Glutamatergic neuron (in vitro differentiated cells): ENCODE data around the gene ALKBH1. TPM values are rescaled to one million over a fixed set of nuclear protein-coding genes. Genes with fewer than 3 reads are reported as not detected.
A peak's percentile ranks its signal among the peaks of the same experiment; 100 is the strongest.
"Not testable (repeated sequence)": the region's sequence is repeated elsewhere in the genome, so short reads cannot be mapped to it uniquely, and the experiment has no call there.

Experiments used
- DNase-seq: peaks from one replicate; pipeline ENCODE4 v3.0.0; 2022
- H3K27ac Mint-ChIP-seq: one replicate; pipeline ENCODE4 v1.8.0; 2020; ENCODE audit warnings: mild to moderate bottlenecking, mixed read lengths, inconsistent platforms; ENCODE audit not compliant: unreplicated experiment
- H3K27me3 Mint-ChIP-seq: one replicate; pipeline ENCODE4 v1.8.0; 2020; ENCODE audit warnings: mild to moderate bottlenecking, moderate library complexity, mixed read lengths, inconsistent platforms; ENCODE audit not compliant: unreplicated experiment
- H3K36me3 Mint-ChIP-seq: one replicate; pipeline ENCODE4 v1.8.0; 2020; ENCODE audit warnings: mild to moderate bottlenecking, mixed read lengths, inconsistent platforms; ENCODE audit not compliant: unreplicated experiment
- H3K4me1 Mint-ChIP-seq: one replicate; pipeline ENCODE4 v1.8.0; 2020; ENCODE audit warnings: mild to moderate bottlenecking, low read depth, mixed read lengths, inconsistent platforms; ENCODE audit not compliant: unreplicated experiment
- H3K4me3 Mint-ChIP-seq: one replicate; pipeline ENCODE4 v1.8.0; 2020; ENCODE audit warnings: mild to moderate bottlenecking, mixed read lengths, inconsistent platforms; ENCODE audit not compliant: unreplicated experiment
- H3K9me3 Mint-ChIP-seq: one replicate; pipeline ENCODE4 v1.8.0; 2020; ENCODE audit warnings: mild to moderate bottlenecking, moderate library complexity, mixed read lengths, inconsistent platforms; ENCODE audit not compliant: unreplicated experiment
- CTCF ChIP-seq: fragments of 200-600 bp; sonication (generic); IDR thresholded peaks from one replicate; pipeline ENCODE4 v1.5.0; 2021; ENCODE audit not compliant: partially characterized antibody, unreplicated experiment
- total RNA-seq: library from RNA; stranded (reverse); fragmentation: NEBNext Ultra II Directional; extraction: Animal tissue kit (Norgen Biotek cat#: 25700); gene quantifications from one replicate; pipeline ENCODE4 v1.2.1, GENCODE V29; 2021; ENCODE audit not compliant: unreplicated experiment

Gene ALKBH1
- total RNA-seq, 1 donor from 2014 or later = 16.0 TPM

DNA sequence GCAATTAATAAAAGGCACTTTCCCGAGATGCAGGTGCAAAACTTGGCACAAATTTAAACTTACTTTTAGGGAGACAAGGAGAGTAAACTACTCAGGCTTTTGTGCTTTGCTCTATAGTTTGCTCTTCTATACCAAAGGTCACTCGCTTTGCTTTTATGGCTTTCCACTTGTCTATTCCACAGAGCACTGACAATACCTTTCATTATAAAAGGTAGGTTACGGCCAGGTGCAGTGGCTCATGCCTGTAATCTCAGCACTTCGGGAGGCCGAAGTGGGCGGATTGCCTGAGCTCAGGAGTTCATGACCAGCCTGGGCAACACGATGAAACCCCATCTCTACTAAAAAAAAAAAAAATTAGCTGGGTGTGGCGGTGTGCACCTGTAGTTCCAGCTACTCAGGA, 32.9 kb downstream of the ALKBH1 start:
- TF ChIP-seq CTCF = no peak
- no peak for DNase-seq
- Mint-ChIP-seq H3K4me1 (no peaks in the 10 kb centered on the region), H3K27ac (no peak overlapping the region), H3K9me3 (no peaks in the 10 kb centered on the region), H3K27me3 (no peaks in the 10 kb centered on the region), H3K36me3 (no peaks in the 10 kb centered on the region), H3K4me3 (no peak overlapping the region)

- Mint-ChIP-seq H3K36me3 (no peaks in the 10 kb centered on the region), H3K4me3 (no peak overlapping the region), H3K27ac (no peak overlapping the region), H3K27me3 (no peaks in the 10 kb centered on the region), H3K9me3 (no peaks in the 10 kb centered on the region), H3K4me1 (no peaks in the 10 kb centered on the region)
- TF ChIP-seq CTCF = no peak
- no peak for DNase-seq
Measured at GRCh38 chr14:77673193-77673592, 34.6 kb downstream of the ALKBH1 start.

- Mint-ChIP-seq H3K27me3 (no peaks in the 10 kb centered on the region), H3K9me3 (no peaks in the 10 kb centered on the region), H3K36me3 (no peaks in the 10 kb centered on the region), H3K4me3 (no peak overlapping the region), H3K4me1 (peaks cover 1% of the 10 kb centered on the region), H3K27ac (no peak overlapping the region)
- no peak for TF ChIP-seq CTCF
- DNase-seq = no peak
Measured at GRCh38 chr14:77667331-77667730, 40.5 kb downstream of the ALKBH1 start.

- Mint-ChIP-seq H3K27me3 (no peaks in the 10 kb centered on the region), H3K27ac (no peak overlapping the region)
- no peak for DNase-seq
Measured at GRCh38 chr14:77663293-77663692, 44.5 kb downstream of the ALKBH1 start.

DNA sequence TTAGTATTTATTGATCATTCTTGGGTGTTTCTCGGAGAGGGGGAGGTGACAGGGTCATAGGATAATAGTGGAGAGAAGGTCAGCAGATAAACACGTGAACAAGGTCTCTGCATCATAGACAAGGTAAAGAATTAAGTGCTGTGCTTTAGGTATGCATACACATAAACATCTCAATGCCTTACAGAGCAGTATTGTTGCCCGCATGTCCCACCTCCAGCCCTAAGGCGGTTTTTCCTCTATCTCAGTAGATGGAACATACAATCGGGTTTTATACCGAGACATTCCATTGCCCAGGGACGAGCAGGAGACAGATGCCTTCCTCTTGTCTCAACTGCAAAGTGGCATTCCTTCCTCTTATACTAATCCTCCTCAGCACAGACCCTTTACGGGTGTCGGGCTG, 46.3 kb downstream of the ALKBH1 start:
- peak overlapping the region; percentile 18 for H3K4me3 Mint-ChIP-seq
- DNase-seq, H3K9me3 Mint-ChIP-seq, H3K36me3 Mint-ChIP-seq, H3K27me3 Mint-ChIP-seq: not testable (repeated sequence)
- H3K27ac Mint-ChIP-seq = peak overlapping the region; percentile 20
- H3K4me1 Mint-ChIP-seq = peaks cover 15% of the 10 kb centered on the region

More at GRCh38 chr14:77663293-77663692, 44.5 kb downstream of the ALKBH1 start:
- Mint-ChIP-seq H3K9me3 (no peaks in the 10 kb centered on the region), H3K4me1 (peaks cover 15% of the 10 kb centered on the region), H3K4me3 (no peak overlapping the region), H3K36me3 (no peaks in the 10 kb centered on the region)
- TF ChIP-seq CTCF = no peak

DNA sequence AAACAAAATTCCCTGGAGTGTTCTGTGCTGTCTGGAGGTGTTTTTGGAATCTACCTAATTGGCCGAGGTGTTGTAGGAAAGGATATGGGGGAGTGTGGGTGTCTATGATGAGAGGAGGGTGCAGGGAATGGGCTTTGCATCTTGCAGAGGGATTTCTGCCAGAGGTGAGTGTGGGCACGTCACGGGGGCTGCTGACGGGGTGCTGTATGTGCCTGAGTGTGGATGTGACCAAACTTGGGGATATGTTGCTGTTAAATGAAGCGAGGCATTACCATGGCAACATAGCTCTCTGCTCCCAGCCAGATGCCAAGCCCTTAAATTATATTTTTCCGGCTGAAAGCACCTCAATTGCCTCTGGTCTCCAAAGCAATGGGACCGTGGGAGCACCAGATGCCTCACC, 47.1 kb downstream of the ALKBH1 start:
- TF ChIP-seq CTCF = no peak
- Mint-ChIP-seq H3K4me1 (peaks cover 15% of the 10 kb centered on the region), H3K9me3 (no peaks in the 10 kb centered on the region), H3K27me3 (peaks cover 2% of the 10 kb centered on the region), H3K36me3 (no peaks in the 10 kb centered on the region), H3K27ac (peak overlapping the region; percentile 52), H3K4me3 (peak overlapping the region; percentile 19)
- DNase-seq = no peak
